ENCODE data around the gene CDC42BPA.

DNA sequence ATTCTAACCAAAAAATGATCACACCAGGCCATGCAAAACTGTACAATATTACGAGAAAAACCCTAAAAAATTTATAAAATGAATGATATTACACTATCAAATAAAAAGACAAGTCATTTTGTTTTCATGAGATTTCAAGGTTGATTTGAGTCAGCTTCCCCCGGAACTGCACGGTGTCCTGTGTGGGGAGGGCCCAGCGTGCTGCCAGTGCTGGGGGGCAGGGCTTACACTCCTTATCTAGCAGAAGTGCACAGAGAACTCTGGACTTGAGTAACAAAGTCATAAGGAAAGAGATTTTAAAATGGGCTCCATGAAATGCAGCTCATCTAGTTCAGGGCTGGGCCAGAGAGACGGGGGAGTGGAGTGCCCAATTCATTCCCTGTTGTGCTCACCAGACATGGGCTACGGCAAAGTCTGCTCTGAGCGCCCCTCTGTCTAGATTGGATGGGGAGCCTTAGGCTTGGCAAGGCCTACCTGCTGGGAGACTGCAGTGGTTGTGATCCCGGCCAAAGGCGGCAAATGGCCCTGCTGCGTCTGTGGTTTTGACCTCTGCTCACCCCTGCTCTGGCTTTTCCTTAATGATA lies 328.1 kb downstream of the CDC42BPA start:
- TF ChIP-seq ZC3H11A (IDR thresholded peaks at IDR 0.05) (no peak), RCOR1 (IDR thresholded peaks at IDR 0.05; ENCODE audit: low read depth, low read length) (no peak), ESRRA (IDR thresholded peaks at IDR 0.05; ENCODE audit: borderline replicate concordance, low read length) (no peak), KDM5A (IDR thresholded peaks at IDR 0.05) (no peak)
- TF ChIP-seq, protein P1, sequence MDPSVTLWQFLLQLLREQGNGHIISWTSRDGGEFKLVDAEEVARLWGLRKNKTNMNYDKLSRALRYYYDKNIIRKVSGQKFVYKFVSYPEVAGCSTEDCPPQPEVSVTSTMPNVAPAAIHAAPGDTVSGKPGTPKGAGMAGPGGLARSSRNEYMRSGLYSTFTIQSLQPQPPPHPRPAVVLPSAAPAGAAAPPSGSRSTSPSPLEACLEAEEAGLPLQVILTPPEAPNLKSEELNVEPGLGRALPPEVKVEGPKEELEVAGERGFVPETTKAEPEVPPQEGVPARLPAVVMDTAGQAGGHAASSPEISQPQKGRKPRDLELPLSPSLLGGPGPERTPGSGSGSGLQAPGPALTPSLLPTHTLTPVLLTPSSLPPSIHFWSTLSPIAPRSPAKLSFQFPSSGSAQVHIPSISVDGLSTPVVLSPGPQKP (IDR thresholded peaks at IDR 0.05; ENCODE audit: low read depth, low read length) = no peak
- TF ChIP-seq, protein P2, sequence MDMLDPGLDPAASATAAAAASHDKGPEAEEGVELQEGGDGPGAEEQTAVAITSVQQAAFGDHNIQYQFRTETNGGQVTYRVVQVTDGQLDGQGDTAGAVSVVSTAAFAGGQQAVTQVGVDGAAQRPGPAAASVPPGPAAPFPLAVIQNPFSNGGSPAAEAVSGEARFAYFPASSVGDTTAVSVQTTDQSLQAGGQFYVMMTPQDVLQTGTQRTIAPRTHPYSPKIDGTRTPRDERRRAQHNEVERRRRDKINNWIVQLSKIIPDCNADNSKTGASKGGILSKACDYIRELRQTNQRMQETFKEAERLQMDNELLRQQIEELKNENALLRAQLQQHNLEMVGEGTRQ (IDR thresholded peaks at IDR 0.05) = no peak
